CD4-positive, alpha-beta memory T cell (primary cell): ENCODE results near the gene TYROBP. TPM values are rescaled to one million over a fixed set of nuclear protein-coding genes. Genes with fewer than 3 reads are reported as not detected.

Source experiments
- CTCF ChIA-PET: fragments of 350-600 bp; sonication (Branson Sonifier 250); formaldehyde crosslinking; loops from one replicate; lab custom pipeline; 2021; ENCODE audit warnings: inconsistent platforms; ENCODE audit not compliant: partially characterized antibody; lab: Charles Lee
- POLR2A ChIA-PET: fragments of 350-600 bp; sonication (Branson Sonifier 250); formaldehyde crosslinking; loops from one replicate; lab custom pipeline; 2021; ENCODE audit not compliant: partially characterized antibody; lab: Charles Lee
- DNase-seq, 5 donors: peaks; one replicate each; pipeline versions ENCODE4 v3.0.0 to v3.0.0-alpha.2; 2020 to 2022; ENCODE audit warnings: mixed read lengths in 1 of 5
- H3K27ac ChIP-seq: one replicate; pipeline ENCODE4 v1.7.0; 2013; ENCODE audit warnings: low read depth, low read length
- H3K27me3 ChIP-seq: 2 replicates; pipeline ENCODE4 v1.7.0; 2013; ENCODE audit warnings: mild to moderate bottlenecking, low read length, moderate library complexity; ENCODE audit not compliant: insufficient read depth
- H3K36me3 ChIP-seq: 2 replicates; pipeline ENCODE4 v1.7.0; 2013; ENCODE audit warnings: mild to moderate bottlenecking, low read length, moderate library complexity; ENCODE audit not compliant: insufficient read depth
- H3K4me1 ChIP-seq: 2 replicates; pipeline ENCODE4 v1.7.0; 2013; ENCODE audit warnings: mild to moderate bottlenecking, low read length, moderate library complexity; ENCODE audit not compliant: insufficient read depth
- H3K4me3 ChIP-seq, 2 donors: one replicate each; pipeline ENCODE4 v1.7.0; 2013; ENCODE audit warnings: low read length in 2 of 2, mild to moderate bottlenecking in 1 of 2
- H3K9me3 ChIP-seq, 2 donors: one replicate each; pipeline ENCODE4 v1.7.0; 2013; ENCODE audit warnings: low read length in 2 of 2, control low read depth in 1 of 2; ENCODE audit not compliant: control insufficient read depth in 1 of 2
- H3K27ac Mint-ChIP-seq, 7 donors: one replicate each; pipeline ENCODE4 v1.8.0; 2020 to 2021; ENCODE audit warnings: mixed read lengths in 7 of 7, mild to moderate bottlenecking in 6 of 7, inconsistent platforms in 3 of 7, moderate library complexity in 3 of 7
- H3K27me3 Mint-ChIP-seq, 2 donors: one replicate each; pipeline ENCODE4 v1.8.0; 2020 to 2021; ENCODE audit warnings: mixed read lengths in 2 of 2
- H3K36me3 Mint-ChIP-seq, 2 donors: one replicate each; pipeline ENCODE4 v1.8.0; 2020 to 2021; ENCODE audit warnings: mixed read lengths in 2 of 2, inconsistent platforms in 1 of 2, mild to moderate bottlenecking in 1 of 2
- H3K4me1 Mint-ChIP-seq, 4 donors: one replicate each; pipeline ENCODE4 v1.8.0; 2020 to 2021; ENCODE audit warnings: mixed read lengths in 4 of 4, mild to moderate bottlenecking in 1 of 4
- H3K4me3 Mint-ChIP-seq, 8 donors: one replicate each; pipeline ENCODE4 v1.8.0; 2020 to 2021; ENCODE audit warnings: mixed read lengths in 8 of 8, mild to moderate bottlenecking in 7 of 8, moderate library complexity in 6 of 8, inconsistent platforms in 3 of 8
- H3K9me3 Mint-ChIP-seq, 8 donors: one replicate each; pipeline ENCODE4 v1.8.0; 2020 to 2021; ENCODE audit warnings: mixed read lengths in 8 of 8, mild to moderate bottlenecking in 5 of 8, inconsistent platforms in 3 of 8, moderate library complexity in 1 of 8
- intact Hi-C: fragments of 100-400 bp; cut with micrococcal nuclease; formaldehyde crosslinking; loops from one replicate; pipeline ENCODE4 v1.15.1; 2023
- polyA plus RNA-seq, 2 donors: library from polyadenylated mRNA; unstranded; fragments of 300-500 nt; fragmentation: Illumina TruSeq; gene quantifications; one replicate each; pipeline ENCODE4 v1.2.3, GENCODE V29; 2021
- total RNA-seq, 2 experiments: library from RNA; stranded (reverse); gene quantifications; one replicate each; pipeline ENCODE4 v1.2.3, GENCODE V29; 2021

The TYROBP gene
- total and polyA plus RNA-seq, 4 experiments from 2014 or later, result 2.3 to 17.3 (median 7.6) TPM

GRCh38 chr19:35869327-35870123, 38.6 kb downstream of the TYROBP start:
- no peaks in the 10 kb centered on the region for H3K36me3 ChIP-seq
- intact Hi-C loops, result no loop called here
- no peak overlapping the region for H3K27ac ChIP-seq
- ChIA-PET POLR2A (interaction anchor here (0.9 to 1.2 kb wide), 4 partner anchors 12 to 60 kb away, joined by 3 to 4 read pairs (median 3); no protein-coding TSS in a partner anchor), CTCF (interaction anchor here (0.9 kb wide), 1 partner anchor 61 kb away, joined by 3 read pairs; no protein-coding TSS in a partner anchor)
- H3K27me3 ChIP-seq, result peaks cover 4% of the 10 kb centered on the region
- no peaks in the 10 kb centered on the region for H3K36me3 Mint-ChIP-seq
- H3K27me3 Mint-ChIP-seq, result peaks cover 22 to 41% of the 10 kb centered on the region in 2 donors
- peak overlapping the region; percentile 66 to 89 (median 74) for H3K4me3 Mint-ChIP-seq
- peak overlapping the region in 1 of 2 donors; percentile 24 for H3K4me3 ChIP-seq
- no peaks in the 10 kb centered on the region for H3K9me3 ChIP-seq
- peaks cover 10 to 25% (median 13%) of the 10 kb centered on the region in 4 donors for H3K4me1 Mint-ChIP-seq
- peaks cover 24% of the 10 kb centered on the region for H3K4me1 ChIP-seq
- peak; percentile 74 to 88 (median 81) for DNase-seq
- peak overlapping the region in 5 of 7 donors; percentile 73 to 77 (median 74) for H3K27ac Mint-ChIP-seq
- no peaks in the 10 kb centered on the region for H3K9me3 Mint-ChIP-seq

- peaks cover 10 to 25% (median 13%) of the 10 kb centered on the region in 4 donors for H3K4me1 Mint-ChIP-seq
- peak overlapping the region in 2 of 7 donors; percentile 43 to 57 for H3K27ac Mint-ChIP-seq
- POLR2A ChIA-PET, result interaction anchor here (0.9 to 1.6 kb wide), 5 partner anchors 13 to 185 kb away, joined by 3 to 4 read pairs (median 3); no protein-coding TSS in a partner anchor
- H3K4me1 ChIP-seq, result peaks cover 24% of the 10 kb centered on the region
- no peak overlapping the region for H3K27ac ChIP-seq
- H3K36me3 Mint-ChIP-seq, result no peaks in the 10 kb centered on the region
- peak overlapping the region in 1 of 2 donors; percentile 17 for H3K4me3 ChIP-seq
- H3K27me3 ChIP-seq, result peaks cover 4% of the 10 kb centered on the region
- peaks cover 22 to 40% of the 10 kb centered on the region in 2 donors for H3K27me3 Mint-ChIP-seq
- no peak for DNase-seq
- peak overlapping the region in 7 of 8 donors; percentile 61 to 81 (median 66) for H3K4me3 Mint-ChIP-seq
- CTCF ChIA-PET, result interaction anchor here (1.1 kb wide), 1 partner anchor 62 kb away, joined by 3 read pairs; no protein-coding TSS in a partner anchor
- no peaks in the 10 kb centered on the region for H3K9me3 Mint-ChIP-seq
- no peaks in the 10 kb centered on the region for H3K9me3 ChIP-seq
- intact Hi-C loops, result no loop called here
- H3K36me3 ChIP-seq, result no peaks in the 10 kb centered on the region
These were observed 39.2 kb downstream of the TYROBP start for GRCh38 chr19:35868823-35869326.

- H3K27ac ChIP-seq, result no peak within 1 kb of the TSS
- peak; percentile 50 to 57 (median 53) for DNase-seq
- H3K4me3 ChIP-seq, result peak within 1 kb of the TSS in 1 of 2 donors; percentile 17
- ChIA-PET CTCF (interaction anchor here (1.1 kb wide), 2 partner anchors 63 to 174 kb away, joined by 3 read pairs; no protein-coding TSS in a partner anchor), POLR2A (interaction anchor here (0.9 to 1.6 kb wide), 4 partner anchors 14 to 185 kb away, joined by 3 to 4 read pairs (median 3); no protein-coding TSS in a partner anchor)
- Mint-ChIP-seq H3K27ac (peak within 1 kb of the TSS in 2 of 7 donors; percentile 43 to 57), H3K36me3 (no peaks in the 10 kb centered on the region), H3K4me1 (peaks cover 10 to 25% (median 13%) of the 10 kb centered on the region in 4 donors), H3K4me3 (peak within 1 kb of the TSS; percentile 61 to 81 (median 68)), H3K9me3 (no peaks in the 10 kb centered on the region), H3K27me3 (peaks cover 22 to 37% of the 10 kb centered on the region in 2 donors)
- intact Hi-C loops, result no loop called here
- H3K9me3 ChIP-seq, result no peaks in the 10 kb centered on the region
- H3K36me3 ChIP-seq, result no peaks in the 10 kb centered on the region
- H3K27me3 ChIP-seq, result peaks cover 4% of the 10 kb centered on the region
- H3K4me1 ChIP-seq, result peaks cover 24% of the 10 kb centered on the region
These were observed 39.8 kb downstream of the TYROBP start, which contains the start of gene APLP1 for GRCh38 chr19:35868172-35868822. Gene APLP1, plus strand, starts transcription at chr19:35868574. Its CDS starts 63 bp downstream, at chr19:35868637.

- intact Hi-C loops, result no loop called here
- H3K4me3 Mint-ChIP-seq, result no peak overlapping the region
- peaks cover 2% of the 10 kb centered on the region for H3K4me1 ChIP-seq
- no peak overlapping the region for H3K27ac Mint-ChIP-seq
- H3K36me3 ChIP-seq, result no peaks in the 10 kb centered on the region
- H3K9me3 Mint-ChIP-seq, result no peaks in the 10 kb centered on the region
- H3K9me3 ChIP-seq, result no peaks in the 10 kb centered on the region
- CTCF ChIA-PET, result no interaction called here
- no peak for DNase-seq
- H3K36me3 Mint-ChIP-seq, result no peaks in the 10 kb centered on the region
- H3K27me3 Mint-ChIP-seq, result peaks cover 30 to 43% of the 10 kb centered on the region in 2 donors
- H3K4me1 Mint-ChIP-seq, result peaks cover 0 to 9% (median 5%) of the 10 kb centered on the region in 4 donors
- H3K4me3 ChIP-seq, result no peak overlapping the region
- H3K27me3 ChIP-seq, result peaks cover 11% of the 10 kb centered on the region
- no peak overlapping the region for H3K27ac ChIP-seq
- POLR2A ChIA-PET, result no interaction called here
These were observed 45.1 kb downstream of the TYROBP start for GRCh38 chr19:35863018-35863417.

GRCh38 chr19:35862528-35862927, 45.6 kb downstream of the TYROBP start:
- CTCF ChIA-PET, result no interaction called here
- Mint-ChIP-seq H3K36me3 (no peaks in the 10 kb centered on the region), H3K4me3 (no peak overlapping the region), H3K4me1 (peaks cover under 1 to 11% (median 2%) of the 10 kb centered on the region in 4 donors), H3K27me3 (peaks cover 30 to 40% of the 10 kb centered on the region in 2 donors), H3K9me3 (no peaks in the 10 kb centered on the region), H3K27ac (no peak overlapping the region)
- no peaks in the 10 kb centered on the region for H3K36me3 ChIP-seq
- peaks cover 11% of the 10 kb centered on the region for H3K27me3 ChIP-seq
- no peak overlapping the region for H3K4me3 ChIP-seq
- no peak overlapping the region for H3K27ac ChIP-seq
- POLR2A ChIA-PET, result no interaction called here
- intact Hi-C loops, result no loop called here
- DNase-seq, result no peak
- H3K9me3 ChIP-seq, result no peaks in the 10 kb centered on the region
- no peaks in the 10 kb centered on the region for H3K4me1 ChIP-seq

GRCh38 chr19:35861640-35862160, 46.4 kb downstream of the TYROBP start:
- Mint-ChIP-seq H3K27ac (no peak overlapping the region), H3K9me3 (no peaks in the 10 kb centered on the region), H3K27me3 (peaks cover 29 to 43% of the 10 kb centered on the region in 2 donors), H3K4me1 (peaks cover 0 to 19% (median 3%) of the 10 kb centered on the region in 4 donors), H3K36me3 (no peaks in the 10 kb centered on the region), H3K4me3 (no peak overlapping the region)
- peaks cover 11% of the 10 kb centered on the region for H3K27me3 ChIP-seq
- H3K4me1 ChIP-seq, result peaks cover 7% of the 10 kb centered on the region
- no peak overlapping the region for H3K4me3 ChIP-seq
- H3K36me3 ChIP-seq, result no peaks in the 10 kb centered on the region
- no peak for DNase-seq
- POLR2A ChIA-PET, result no interaction called here
- no peaks in the 10 kb centered on the region for H3K9me3 ChIP-seq
- no peak overlapping the region for H3K27ac ChIP-seq
- CTCF ChIA-PET, result no interaction called here
- intact Hi-C loops, result no loop called here
